HCT116 (cell line): ENCODE measurements around the gene ADCYAP1. TPM values are rescaled to one million over a fixed set of nuclear protein-coding genes. Genes with fewer than 3 reads are reported as not detected.

Source experiments
- ATAC-seq: fragments of 200-7000 bp; cut with Tn5 transposase; 2 replicates; pipeline ENCODE4 v1.9.1; 2020; ENCODE audit warnings: mild to moderate bottlenecking, moderate library complexity
- BruUV-seq: library from RNA; stranded (reverse); fragments of 400-500 nt; replicated peaks from 2 replicates; lab custom pipeline; 2021; lab: Mats Ljungman, UMichigan
- CTCF ChIA-PET: fragments of 300-600 bp; sonication (Branson Sonifier 250); formaldehyde crosslinking; loops from one replicate; lab custom pipeline; 2021; ENCODE audit warnings: antibody characterized with exemption; lab: Charles Lee
- POLR2A ChIA-PET: fragments of 300-600, 350-600 bp; sonication (Branson Sonifier 250); formaldehyde crosslinking; loops from one replicate; lab custom pipeline; 2021; ENCODE audit warnings: antibody characterized with exemption; lab: Charles Lee
- RAD21 ChIA-PET, 2 experiments: fragments of 300-600 bp; sonication (Branson Sonifier 250); formaldehyde crosslinking; loops; one replicate each; lab custom pipeline; 2023; ENCODE audit warnings: low total read pairs in 2 of 2; ENCODE audit not compliant: uncharacterized antibody in 2 of 2, unreplicated experiment in 2 of 2, low non-redundant PET in 1 of 2; lab: Charles Lee
- DNase-seq: peaks from one replicate; pipeline ENCODE4 v3.0.0-alpha.2; 2010; ENCODE audit warnings: low read depth, low spot score
- H2AFZ ChIP-seq: fragments of 200-600 bp; shearing (Covaris generic), sonication (generic); 2 replicates; pipeline ENCODE4 v1.6.1; 2017; ENCODE audit warnings: low read depth, mixed run types, mixed read lengths, antibody characterized with exemption, low read length; ENCODE audit not compliant: poor library complexity, severe bottlenecking
- H3K27ac ChIP-seq: 2 replicates; pipeline ENCODE4 v1.5.1; 2012; ENCODE audit warnings: low read depth, low read length
- H3K27me3 ChIP-seq: fragments of 200-600 bp; sonication (generic); 2 replicates; pipeline ENCODE4 v1.6.1; 2016; ENCODE audit warnings: mixed run types, low read length, mixed read lengths; ENCODE audit not compliant: insufficient read depth
- H3K36me3 ChIP-seq, 2 experiments: fragments of 200-500 bp in 1 of 2; fragments of 200-600 bp in 1 of 2; sonication (Bioruptor generic) in 1 of 2; sonication (generic) in 1 of 2; 2 replicates each; pipeline versions ENCODE4 v1.5.1 to v1.6.1; 2014 to 2016; ENCODE audit warnings: low read length in 2 of 2, inconsistent platforms in 1 of 2, mixed read lengths in 1 of 2, mixed run types in 1 of 2; ENCODE audit not compliant: insufficient read depth in 2 of 2, control insufficient read depth in 1 of 2
- H3K4me1 ChIP-seq, 2 experiments: fragments of 200-600 bp in 1 of 2; sonication (generic) in 1 of 2; 2 replicates each; pipeline versions ENCODE4 v1.5.1 to v1.6.1; 2012 to 2017; ENCODE audit warnings: low read length in 2 of 2, inconsistent platforms in 1 of 2, mild to moderate bottlenecking in 1 of 2, mixed read lengths in 1 of 2, mixed run types in 1 of 2, moderate library complexity in 1 of 2; ENCODE audit not compliant: insufficient read depth in 2 of 2, control insufficient read depth in 1 of 2
- H3K4me2 ChIP-seq: fragments of 200-600 bp; sonication (generic); 2 replicates; pipeline ENCODE4 v1.6.1; 2017; ENCODE audit warnings: mixed run types, low read length, mixed read lengths
- H3K4me3 ChIP-seq, 2 experiments: fragments of 200-600 bp in 1 of 2; sonication (generic) in 1 of 2; replicated peaks in 1 of 2; 2 replicates each; pipeline ENCODE4 v1.5.1; 2011 to 2016; ENCODE audit warnings: low read length in 2 of 2, control low read depth in 1 of 2, low read depth in 1 of 2, mild to moderate bottlenecking in 1 of 2, mixed read lengths in 1 of 2, mixed run types in 1 of 2
- H3K79me2 ChIP-seq: fragments of 200-600 bp; sonication (generic); 2 replicates; pipeline ENCODE4 v1.6.1; 2017; ENCODE audit warnings: mild to moderate bottlenecking, mixed run types, low read length, moderate library complexity, mixed read lengths; ENCODE audit not compliant: insufficient read depth
- H3K9ac ChIP-seq: fragments of 200-600 bp; sonication (generic); 2 replicates; pipeline ENCODE4 v1.6.1; 2016; ENCODE audit warnings: low read length, mixed read lengths
- H3K9me2 ChIP-seq: fragments of 200-600 bp; sonication (generic), shearing (Covaris generic); 2 replicates; pipeline ENCODE4 v1.6.1; 2017; ENCODE audit warnings: mixed run types, mild to moderate bottlenecking, moderate library complexity; ENCODE audit not compliant: insufficient read depth
- H3K9me3 ChIP-seq, 2 experiments: fragments of 200-500 bp in 1 of 2; fragments of 200-600 bp in 1 of 2; sonication (Bioruptor generic) in 1 of 2; sonication (generic) in 1 of 2; 2 replicates each; pipeline ENCODE4 v1.6.1; 2014 to 2017; ENCODE audit warnings: low read length in 2 of 2, mixed read lengths in 2 of 2, inconsistent platforms in 1 of 2, low read depth in 1 of 2, mild to moderate bottlenecking in 1 of 2, mixed run types in 1 of 2, moderate library complexity in 1 of 2; ENCODE audit not compliant: control insufficient read depth in 1 of 2, insufficient read depth in 1 of 2
- H4K20me1 ChIP-seq: fragments of 200-600 bp; sonication (generic), shearing (Covaris generic); 2 replicates; pipeline ENCODE4 v1.6.1; 2017; ENCODE audit warnings: mixed run types, mild to moderate bottlenecking, moderate library complexity; ENCODE audit not compliant: insufficient read depth
- ATF3 ChIP-seq: IDR thresholded peaks from 2 replicates; pipeline ENCODE4 v1.6.1; 2012
- CBX3 ChIP-seq: IDR thresholded peaks from 2 replicates; pipeline ENCODE4 v1.6.1; 2012; ENCODE audit warnings: low read depth
- CEBPB ChIP-seq: IDR thresholded peaks from 2 replicates; pipeline ENCODE4 v1.6.1; 2012; ENCODE audit warnings: low read depth
- EGR1 ChIP-seq: IDR thresholded peaks from 2 replicates; pipeline ENCODE4 v1.6.1; 2012; ENCODE audit warnings: low read depth
- ELF1 ChIP-seq: IDR thresholded peaks from 2 replicates; pipeline ENCODE4 v1.6.1; 2012; ENCODE audit warnings: low read depth, borderline replicate concordance
- EZH2 ChIP-seq: fragments of 200-600 bp; sonication (generic); IDR thresholded peaks from 2 replicates; pipeline ENCODE4 v1.6.1; 2017; ENCODE audit warnings: antibody characterized with exemption, mixed run types
- EZH2phosphoT487 ChIP-seq: fragments of 200-600 bp; IDR thresholded peaks from 2 replicates; pipeline ENCODE4 v1.6.1; 2018; ENCODE audit warnings: antibody characterized with exemption, borderline replicate concordance
- FOSL1 ChIP-seq: IDR thresholded peaks from 2 replicates; pipeline ENCODE4 v1.6.1; 2012; ENCODE audit warnings: low read depth
- JUND ChIP-seq: IDR thresholded peaks from 2 replicates; pipeline ENCODE4 v1.6.1; 2012
- MAX ChIP-seq: IDR thresholded peaks from 2 replicates; pipeline ENCODE4 v1.6.1; 2012
- POLR2A ChIP-seq: IDR thresholded peaks from 2 replicates; pipeline ENCODE4 v1.7.0; 2011; ENCODE audit warnings: borderline replicate concordance; ENCODE audit not compliant: insufficient read depth, insufficient read length; ENCODE audit errors: extremely low read depth
- POLR2AphosphoS5 ChIP-seq: IDR thresholded peaks from 2 replicates; pipeline ENCODE4 v1.6.1; 2011; ENCODE audit warnings: mild to moderate bottlenecking, low read depth, low read length, moderate library complexity
- RAD21 ChIP-seq: IDR thresholded peaks from 2 replicates; pipeline ENCODE4 v1.6.1; 2012; ENCODE audit warnings: low read depth, mild to moderate bottlenecking
- SIN3A ChIP-seq: IDR thresholded peaks from 2 replicates; pipeline ENCODE4 v1.6.1; 2012; ENCODE audit warnings: low read depth
- SRF ChIP-seq: IDR thresholded peaks from 2 replicates; pipeline ENCODE4 v1.6.1; 2012; ENCODE audit warnings: low read depth
- ZNF274 ChIP-seq: fragments of 200-500 bp; sonication (Bioruptor generic); IDR thresholded peaks from 2 replicates; pipeline ENCODE4 v1.6.1; 2014; ENCODE audit warnings: mild to moderate bottlenecking, low read depth, low read length, inconsistent platforms
- intact Hi-C: fragments of 100-400 bp; cut with micrococcal nuclease; formaldehyde crosslinking; loops from 2 replicates; pipeline ENCODE4 v1.10.0; 2022
- total RNA-seq: library from RNA; stranded (reverse); gene quantifications from one replicate; pipeline ENCODE4 v1.2.1, GENCODE V29; 2021; ENCODE audit not compliant: unreplicated experiment

Gene ADCYAP1
- total RNA-seq, 1 experiment from 2014 or later, result not detected

- no TSS peak for BruUV-seq
- DNase-seq, result no peak
- Histone ChIP-seq H4K20me1 (no peaks in the 10 kb centered on the region), H3K4me3 (no peak overlapping the region), H3K27ac (no peak overlapping the region)
- CTCF ChIA-PET, result interaction anchor here (1.5 to 4.1 kb wide), 2 partner anchors 11 to 17 kb away, joined by 3 to 15 read pairs; no protein-coding TSS in a partner anchor
- RAD21 ChIA-PET, result no interaction called here
- TF ChIP-seq EGR1 (no peak), ELF1 (no peak), ZNF274 (no peak), SRF (no peak), CEBPB (no peak), MAX (no peak), ATF3 (no peak)
- TF ChIP-seq, all 23 proteins: peak for 0
- Histone ChIP-seq H3K9me2 (no peaks in the 10 kb centered on the region), H2AFZ (no peak overlapping the region), H3K27me3 (no peaks in the 10 kb centered on the region), H3K4me1 (peaks cover 0 to 1% of the 10 kb centered on the region in 2 experiments; a peak in 1 of 4 replicates), H3K36me3 (no peaks in the 10 kb centered on the region), H3K9ac (no peak overlapping the region), H3K9me3 (no peaks in the 10 kb centered on the region), H3K4me2 (no peak overlapping the region), H3K79me2 (no peaks in the 10 kb centered on the region)
- POLR2A ChIA-PET, result interaction anchor here (1.0 kb wide), 1 partner anchor 11 kb away, joined by 3 read pairs; no protein-coding TSS in a partner anchor
- peak; percentile 32 for ATAC-seq
- intact Hi-C loops, result no loop called here
Measured at GRCh38 chr18:944440-944839, 39.8 kb downstream of the ADCYAP1 start.

- BruUV-seq, result no TSS peak
- TF ChIP-seq ATF3 (no peak), EZH2 (no peak), CBX3 (no peak), RAD21 (no peak), CEBPB (no peak), EGR1 (no peak), SIN3A (no peak), POLR2AphosphoS5 (no peak), EZH2phosphoT487 (no peak), POLR2A (no peak), JUND (no peak), FOSL1 (no peak)
- TF ChIP-seq, all 23 proteins: peak for 0
Measured at GRCh38 chr18:949724-950631, 45.3 kb downstream of the ADCYAP1 start.

More at GRCh38 chr18:949724-950631, 45.3 kb downstream of the ADCYAP1 start:
- Histone ChIP-seq H3K4me3 (no peak overlapping the region), H3K27me3 (no peaks in the 10 kb centered on the region; the same call in 1 of the 2 replicates), H3K4me2 (no peak overlapping the region), H3K79me2 (no peaks in the 10 kb centered on the region), H2AFZ (no peak overlapping the region), H3K9me3 (no peaks in the 10 kb centered on the region), H3K4me1 (peaks cover 0 to 7% of the 10 kb centered on the region in 2 experiments; a peak in 1 of 4 replicates), H3K9me2 (no peaks in the 10 kb centered on the region), H3K27ac (no peak overlapping the region), H3K9ac (no peak overlapping the region), H3K36me3 (no peaks in the 10 kb centered on the region), H4K20me1 (no peaks in the 10 kb centered on the region)
- 0 out of 2 replicates have a peak, but pooled peaks have one; percentile 40 for ATAC-seq
- intact Hi-C loops, result no loop called here
- RAD21 ChIA-PET, result no interaction called here
- POLR2A ChIA-PET, result no interaction called here
- CTCF ChIA-PET, result no interaction called here
- no peak for DNase-seq
